SU-DHL-6 (cell line): ENCODE results near the gene TMEM273.

Source experiments
- H2AFZ ChIP-seq: fragments of 200-600 bp; sonication (generic); 2 replicates; pipeline ENCODE4 v1.6.1; 2014; ENCODE audit warnings: low read depth, mild to moderate bottlenecking, moderate library complexity, mixed read lengths, antibody characterized with exemption, low read length; ENCODE audit not compliant: severe bottlenecking
- H3F3A ChIP-seq: fragments of 200-600 bp; shearing (Covaris generic); 2 replicates; pipeline ENCODE4 v1.6.0; 2016; ENCODE audit warnings: antibody characterized with exemption, mild to moderate bottlenecking; ENCODE audit not compliant: insufficient read depth
- H3K27ac ChIP-seq: fragments of 200-600 bp; sonication (generic); 2 replicates; pipeline ENCODE4 v1.5.1; 2016; ENCODE audit warnings: low read depth, mild to moderate bottlenecking, low read length, moderate library complexity, mixed read lengths
- H3K27me3 ChIP-seq: fragments of 200-600 bp; sonication (generic), shearing (Covaris generic); 2 replicates; pipeline ENCODE4 v1.6.0; 2014; ENCODE audit warnings: mild to moderate bottlenecking, low read length
- H3K36me3 ChIP-seq: fragments of 200-600 bp; sonication (generic); 2 replicates; pipeline ENCODE4 v1.6.1; 2014; ENCODE audit warnings: mild to moderate bottlenecking, low read length, mixed read lengths
- H3K4me2 ChIP-seq: fragments of 300-600, 200-600 bp; shearing (Covaris generic), sonication (generic); 2 replicates; pipeline ENCODE4 v1.6.0; 2014; ENCODE audit warnings: low read length, low read depth, mild to moderate bottlenecking; ENCODE audit not compliant: poor library complexity, severe bottlenecking
- H3K4me3 ChIP-seq: fragments of 200-600 bp; sonication (generic); 2 replicates; pipeline ENCODE4 v1.5.1; 2014; ENCODE audit warnings: antibody characterized with exemption, low read length, mild to moderate bottlenecking, mixed read lengths; ENCODE audit not compliant: insufficient read depth, poor library complexity, severe bottlenecking
- H3K79me2 ChIP-seq: fragments of 200-600 bp; sonication (generic); 2 replicates; pipeline ENCODE4 v1.6.1; 2014; ENCODE audit warnings: mild to moderate bottlenecking, low read length, moderate library complexity; ENCODE audit not compliant: insufficient read depth
- H3K9ac ChIP-seq: fragments of 200-600 bp; sonication (generic); 2 replicates; pipeline ENCODE4 v1.7.0; 2014; ENCODE audit warnings: mild to moderate bottlenecking, low read length
- H3K9me2 ChIP-seq: fragments of 200-600 bp; sonication (generic); replicated peaks from 2 replicates; pipeline ENCODE4 v1.6.1; 2014; ENCODE audit warnings: low read length; ENCODE audit not compliant: insufficient read depth
- H3K9me3 ChIP-seq: fragments of 200-600 bp; sonication (generic); 2 replicates; pipeline ENCODE4 v1.6.1; 2014; ENCODE audit warnings: low read length, mixed read lengths; ENCODE audit not compliant: insufficient read depth
- H4K20me1 ChIP-seq: fragments of 200-600 bp; sonication (generic); 2 replicates; pipeline ENCODE4 v1.6.1; 2014; ENCODE audit warnings: low read depth, mild to moderate bottlenecking, antibody characterized with exemption, low read length, moderate library complexity, mixed read lengths
- CTCF ChIP-seq: fragments of 200-600 bp; sonication (generic); IDR thresholded peaks from one replicate; pipeline ENCODE4 v1.5.1; 2017; ENCODE audit warnings: antibody characterized with exemption, mild to moderate bottlenecking, low read length, moderate library complexity; ENCODE audit not compliant: insufficient read depth, poor library complexity, severe bottlenecking
- EZH2phosphoT487 ChIP-seq: fragments of 200-600 bp; sonication (generic), shearing (Covaris generic); conservative IDR thresholded peaks from 2 replicates; pipeline ENCODE4 v1.6.1; 2018; ENCODE audit warnings: mild to moderate bottlenecking, antibody characterized with exemption, low read length, moderate library complexity, mixed read lengths

TMEM273 gene

GRCh38 chr10:49222170-49222569 is 34.0 kb upstream of the TMEM273 start:
- Histone ChIP-seq H3K9ac (no peak overlapping the region), H3F3A (no peaks in the 10 kb centered on the region), H2AFZ (no peak overlapping the region), H3K4me2 (no peak overlapping the region), H4K20me1 (no peaks in the 10 kb centered on the region), H3K9me2 (no peaks in the 10 kb centered on the region), H3K4me3 (no peak overlapping the region), H3K27ac (no peak overlapping the region), H3K36me3 (no peaks in the 10 kb centered on the region), H3K9me3 (no peaks in the 10 kb centered on the region), H3K27me3 (no peaks in the 10 kb centered on the region), H3K79me2 (no peaks in the 10 kb centered on the region)
- no peak for TF ChIP-seq CTCF
- no peak for TF ChIP-seq EZH2phosphoT487

DNA sequence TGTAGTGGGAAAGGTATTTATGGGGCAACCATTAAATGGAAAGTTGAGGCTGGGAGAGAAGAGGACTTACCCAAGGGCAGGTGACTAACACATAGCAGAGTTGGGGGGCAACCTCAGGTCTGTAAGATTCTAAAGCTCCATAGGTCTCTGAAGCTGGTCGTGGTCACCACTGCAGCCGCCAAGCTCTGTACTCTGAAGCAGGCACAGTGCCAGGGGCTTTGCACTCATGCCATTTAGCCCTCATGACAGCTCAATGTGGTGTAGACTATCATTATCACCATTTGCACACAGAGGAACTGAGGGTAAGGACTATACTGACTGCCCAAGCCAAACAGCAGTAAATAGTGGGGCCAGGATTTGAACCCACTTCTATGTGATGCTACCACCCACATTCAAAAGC is 32.5 kb upstream of the TMEM273 start:
- Histone ChIP-seq H3K4me2 (no peak overlapping the region), H3K27ac (no peak overlapping the region), H3K4me3 (no peak overlapping the region), H3F3A (no peaks in the 10 kb centered on the region), H3K9me3 (no peaks in the 10 kb centered on the region), H4K20me1 (no peaks in the 10 kb centered on the region), H3K9ac (no peak overlapping the region), H3K36me3 (no peaks in the 10 kb centered on the region), H3K9me2 (no peaks in the 10 kb centered on the region), H3K27me3 (no peaks in the 10 kb centered on the region), H3K79me2 (no peaks in the 10 kb centered on the region), H2AFZ (no peak overlapping the region)
- TF ChIP-seq CTCF: no peak
- TF ChIP-seq EZH2phosphoT487: no peak

DNA sequence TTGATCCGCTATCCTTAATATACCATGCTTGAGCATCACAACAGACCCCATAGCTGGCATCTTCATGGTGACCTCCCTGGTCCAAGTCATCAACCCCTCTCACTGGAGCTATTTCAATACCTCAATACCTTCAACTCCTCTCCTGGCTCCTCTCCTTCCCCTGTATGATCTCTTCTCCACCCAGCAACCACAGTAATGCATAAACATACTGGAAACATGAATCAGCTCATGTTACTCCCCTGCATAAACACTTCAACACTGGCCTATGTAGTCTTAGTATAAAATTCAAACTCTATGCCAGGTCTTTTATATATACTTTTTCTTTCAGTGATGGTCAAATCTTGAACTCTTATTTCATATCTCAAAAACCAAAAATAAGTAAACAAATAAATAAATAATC is 31.8 kb upstream of the TMEM273 start:
- H3K9ac ChIP-seq: no peak overlapping the region
- no peaks in the 10 kb centered on the region for H3K9me3 ChIP-seq
- no peaks in the 10 kb centered on the region for H3K27me3 ChIP-seq
- H2AFZ ChIP-seq: no peak overlapping the region
- no peak overlapping the region for H3K27ac ChIP-seq
- H3K4me3 ChIP-seq: no peak overlapping the region
- no peaks in the 10 kb centered on the region for H4K20me1 ChIP-seq
- no peak overlapping the region for H3K4me2 ChIP-seq
- no peaks in the 10 kb centered on the region for H3K9me2 ChIP-seq
- no peaks in the 10 kb centered on the region for H3F3A ChIP-seq
- TF ChIP-seq EZH2phosphoT487 (no peak), CTCF (no peak)
- no peaks in the 10 kb centered on the region for H3K36me3 ChIP-seq
- no peaks in the 10 kb centered on the region for H3K79me2 ChIP-seq

GRCh38 chr10:49219248-49219647 is 31.1 kb upstream of the TMEM273 start:
- Histone ChIP-seq H4K20me1 (no peaks in the 10 kb centered on the region), H3K36me3 (no peaks in the 10 kb centered on the region), H3K79me2 (no peaks in the 10 kb centered on the region), H3K27me3 (no peaks in the 10 kb centered on the region), H3K4me2 (no peak overlapping the region), H3K9ac (no peak overlapping the region), H3K9me3 (no peaks in the 10 kb centered on the region), H3K9me2 (no peaks in the 10 kb centered on the region), H3K27ac (no peak overlapping the region), H3F3A (no peaks in the 10 kb centered on the region), H3K4me3 (no peak overlapping the region), H2AFZ (no peak overlapping the region)
- TF ChIP-seq EZH2phosphoT487: no peak
- TF ChIP-seq CTCF: no peak
